ENCODE results near the gene BBS5.

Gene BBS5

GRCh38 chr2:169485650-169486138 is 6.4 kb downstream of the BBS5 start:
- Histone ChIP-seq H3K4me3 (ENCODE audit: control insufficient read depth in 1 of 7, extremely low read depth in 1 of 7, insufficient read depth in 4 of 7, low read depth in 2 of 7, low read length in 6 of 7) (no peak overlapping the region), H3K9me3 (ENCODE audit: control extremely low read depth in 1 of 5, control insufficient read depth in 4 of 5, insufficient read depth in 2 of 5, low read depth in 1 of 5, low read length in 4 of 5) (peaks cover 0 to 1% (median 0%) of the 10 kb centered on the region in 5 experiments), H3K27me3 (replicated peaks in 2 of 5; ENCODE audit: control insufficient read depth in 4 of 5, insufficient read depth in 5 of 5, low read length in 4 of 5) (no peaks in the 10 kb centered on the region), H3K27ac (ENCODE audit: insufficient read depth in 1 of 2, low read depth in 1 of 2, low read length in 2 of 2, poor library complexity in 1 of 2, severe bottlenecking in 2 of 2) (no peak overlapping the region), H3K4me1 (ENCODE audit: control extremely low read depth in 1 of 4, control insufficient read depth in 4 of 4, insufficient read depth in 4 of 4, low read length in 3 of 4) (no peaks in the 10 kb centered on the region), H3K36me3 (ENCODE audit: control insufficient read depth in 4 of 4, insufficient read depth in 4 of 4, low read length in 3 of 4) (peaks cover 0 to 24% (median 8%) of the 10 kb centered on the region in 4 experiments)
- CTCF ChIA-PET = no interaction called here
- POLR2A ChIA-PET = no interaction called here
- DNase-seq = no peak
- no CpG with 5 or more reads among the region's 1 CpG for WGBS (ENCODE audit: insufficient coverage)

DNA sequence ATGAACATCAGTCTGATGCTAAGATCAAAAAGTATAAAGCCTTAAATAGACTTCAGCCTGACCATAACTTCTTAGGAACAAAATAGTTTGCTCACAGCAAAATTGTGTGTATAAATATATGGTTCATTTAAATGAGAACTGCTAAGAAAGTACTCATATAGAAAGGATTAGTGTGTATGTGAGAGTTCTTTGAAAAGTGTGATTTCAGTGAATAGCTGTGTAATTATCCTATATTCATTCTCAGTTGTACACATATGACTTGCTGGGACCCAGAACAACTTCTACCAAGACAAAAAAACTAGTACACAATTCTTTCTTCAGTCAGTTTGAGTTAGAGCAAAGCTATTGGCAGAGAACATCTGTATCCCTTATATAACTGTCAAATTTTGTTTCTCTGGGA is 7.2 kb downstream of the BBS5 start:
- DNase-seq = no peak
- Histone ChIP-seq H3K4me1 (ENCODE audit: control extremely low read depth in 1 of 4, control insufficient read depth in 4 of 4, insufficient read depth in 4 of 4, low read length in 3 of 4) (no peaks in the 10 kb centered on the region), H3K27ac (ENCODE audit: insufficient read depth in 1 of 2, low read depth in 1 of 2, low read length in 2 of 2, poor library complexity in 1 of 2, severe bottlenecking in 2 of 2) (no peak overlapping the region), H3K4me3 (ENCODE audit: control insufficient read depth in 1 of 7, extremely low read depth in 1 of 7, insufficient read depth in 4 of 7, low read depth in 2 of 7, low read length in 6 of 7) (no peak overlapping the region), H3K36me3 (ENCODE audit: control insufficient read depth in 4 of 4, insufficient read depth in 4 of 4, low read length in 3 of 4) (peaks cover 0 to 26% (median 8%) of the 10 kb centered on the region in 4 experiments), H3K27me3 (replicated peaks in 2 of 5; ENCODE audit: control insufficient read depth in 4 of 5, insufficient read depth in 5 of 5, low read length in 4 of 5) (no peaks in the 10 kb centered on the region), H3K9me3 (ENCODE audit: control extremely low read depth in 1 of 5, control insufficient read depth in 4 of 5, insufficient read depth in 2 of 5, low read depth in 1 of 5, low read length in 4 of 5) (peaks cover 0 to 4% (median 0%) of the 10 kb centered on the region in 5 experiments)
- CTCF ChIA-PET = no interaction called here
- POLR2A ChIA-PET = no interaction called here

DNA sequence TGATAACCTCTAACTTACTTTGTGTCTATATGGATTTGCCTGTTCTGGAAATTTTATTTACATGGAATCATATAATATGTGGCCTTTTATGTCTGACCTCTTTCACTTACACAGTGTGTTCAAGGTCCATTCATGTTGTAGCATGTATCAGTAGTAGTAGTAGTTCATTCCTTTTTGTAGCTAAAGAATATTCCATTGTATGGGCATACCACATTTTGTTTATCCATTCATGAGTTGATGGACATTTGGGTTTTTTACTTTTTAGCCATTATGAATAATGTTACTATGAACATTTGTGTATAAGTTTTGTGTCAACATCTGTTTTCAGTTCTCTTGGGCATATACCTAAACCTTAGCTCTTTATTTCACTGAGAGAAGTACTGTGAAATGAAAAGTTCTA is 11.5 kb downstream of the BBS5 start:
- ChIA-PET CTCF (interaction anchor here (1.5 kb wide), 1 partner anchor 11 kb away, joined by 3 read pairs; no protein-coding TSS in a partner anchor), POLR2A (no interaction called here)
- peaks cover 0 to 10% (median under 1%) of the 10 kb centered on the region in 4 experiments for H3K36me3 ChIP-seq (ENCODE audit: control insufficient read depth in 4 of 4, insufficient read depth in 4 of 4, low read length in 3 of 4)

DNA sequence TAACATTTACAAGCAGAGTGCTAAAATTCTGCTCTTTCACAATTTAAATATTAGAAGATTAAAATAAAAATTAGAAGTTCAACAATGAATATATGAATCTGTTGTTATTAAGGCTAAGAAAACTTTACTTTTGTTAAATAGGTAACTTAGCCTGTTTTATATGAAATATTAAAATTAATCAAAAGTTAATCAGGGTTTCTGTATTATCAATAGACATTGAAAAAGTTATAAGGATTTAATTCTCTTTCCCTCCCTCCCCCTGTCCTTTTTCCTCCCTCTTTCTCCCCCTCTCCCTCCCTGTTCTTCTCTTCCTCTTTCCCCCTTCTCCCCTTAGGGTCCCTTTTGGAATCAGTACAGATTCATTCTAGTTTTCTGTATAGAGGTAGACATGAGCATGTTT is 12.1 kb downstream of the BBS5 start:
- no peaks in the 10 kb centered on the region for H3K27me3 ChIP-seq (replicated peaks in 2 of 5; ENCODE audit: control insufficient read depth in 4 of 5, insufficient read depth in 5 of 5, low read length in 4 of 5)
- POLR2A ChIA-PET = no interaction called here
- CTCF ChIA-PET = interaction anchor here (1.5 kb wide), 1 partner anchor 10 kb away, joined by 3 read pairs; no protein-coding TSS in a partner anchor
- no peaks in the 10 kb centered on the region for H3K4me1 ChIP-seq (ENCODE audit: control extremely low read depth in 1 of 4, control insufficient read depth in 4 of 4, insufficient read depth in 4 of 4, low read length in 3 of 4)
- no peak overlapping the region for H3K27ac ChIP-seq (ENCODE audit: insufficient read depth in 1 of 2, low read depth in 1 of 2, low read length in 2 of 2, poor library complexity in 1 of 2, severe bottlenecking in 2 of 2)
- H3K4me3 ChIP-seq (ENCODE audit: control insufficient read depth in 1 of 7, extremely low read depth in 1 of 7, insufficient read depth in 4 of 7, low read depth in 2 of 7, low read length in 6 of 7) = no peak overlapping the region
- H3K36me3 ChIP-seq (ENCODE audit: control insufficient read depth in 4 of 4, insufficient read depth in 4 of 4, low read length in 3 of 4) = peaks cover 0 to 8% (median under 1%) of the 10 kb centered on the region in 4 experiments
- peaks cover 0 to 4% (median 0%) of the 10 kb centered on the region in 5 experiments for H3K9me3 ChIP-seq (ENCODE audit: control extremely low read depth in 1 of 5, control insufficient read depth in 4 of 5, insufficient read depth in 2 of 5, low read depth in 1 of 5, low read length in 4 of 5)
- DNase-seq = no peak

More for the DNA sequence above, 11.5 kb downstream of the BBS5 start:
- DNase-seq = no peak
- Histone ChIP-seq H3K4me1 (ENCODE audit: control extremely low read depth in 1 of 4, control insufficient read depth in 4 of 4, insufficient read depth in 4 of 4, low read length in 3 of 4) (no peaks in the 10 kb centered on the region), H3K27ac (ENCODE audit: insufficient read depth in 1 of 2, low read depth in 1 of 2, low read length in 2 of 2, poor library complexity in 1 of 2, severe bottlenecking in 2 of 2) (no peak overlapping the region), H3K4me3 (ENCODE audit: control insufficient read depth in 1 of 7, extremely low read depth in 1 of 7, insufficient read depth in 4 of 7, low read depth in 2 of 7, low read length in 6 of 7) (no peak overlapping the region), H3K27me3 (replicated peaks in 2 of 5; ENCODE audit: control insufficient read depth in 4 of 5, insufficient read depth in 5 of 5, low read length in 4 of 5) (no peaks in the 10 kb centered on the region), H3K9me3 (ENCODE audit: control extremely low read depth in 1 of 5, control insufficient read depth in 4 of 5, insufficient read depth in 2 of 5, low read depth in 1 of 5, low read length in 4 of 5) (peaks cover 0 to 4% (median 0%) of the 10 kb centered on the region in 5 experiments)

DNA sequence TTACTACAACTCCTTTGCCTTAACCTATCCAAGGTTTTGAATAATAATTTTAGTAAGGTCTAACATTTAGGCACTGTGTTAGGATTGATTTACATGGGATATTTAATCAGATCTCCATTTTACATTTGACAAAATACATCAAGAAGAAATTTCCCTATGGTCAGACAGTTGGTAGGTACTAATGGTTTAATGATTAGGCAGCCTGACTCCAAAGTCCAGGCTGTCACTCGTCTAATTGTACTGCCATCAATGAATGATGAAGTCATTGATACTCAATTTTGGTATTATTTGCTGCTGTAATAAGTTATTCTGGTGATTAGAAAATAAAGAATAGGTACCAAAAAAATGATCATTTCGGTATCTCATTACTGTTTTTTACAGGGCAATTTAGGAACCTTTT is 14.1 kb downstream of the BBS5 start:
- Histone ChIP-seq H3K4me3 (ENCODE audit: control insufficient read depth in 1 of 7, extremely low read depth in 1 of 7, insufficient read depth in 4 of 7, low read depth in 2 of 7, low read length in 6 of 7) (no peak overlapping the region), H3K4me1 (ENCODE audit: control extremely low read depth in 1 of 4, control insufficient read depth in 4 of 4, insufficient read depth in 4 of 4, low read length in 3 of 4) (no peaks in the 10 kb centered on the region), H3K9me3 (ENCODE audit: control extremely low read depth in 1 of 5, control insufficient read depth in 4 of 5, insufficient read depth in 2 of 5, low read depth in 1 of 5, low read length in 4 of 5) (peaks cover 0 to 4% (median 0%) of the 10 kb centered on the region in 5 experiments), H3K27me3 (replicated peaks in 2 of 5; ENCODE audit: control insufficient read depth in 4 of 5, insufficient read depth in 5 of 5, low read length in 4 of 5) (no peaks in the 10 kb centered on the region), H3K36me3 (ENCODE audit: control insufficient read depth in 4 of 4, insufficient read depth in 4 of 4, low read length in 3 of 4) (peaks cover 0 to 7% (median under 1%) of the 10 kb centered on the region in 4 experiments), H3K27ac (ENCODE audit: insufficient read depth in 1 of 2, low read depth in 1 of 2, low read length in 2 of 2, poor library complexity in 1 of 2, severe bottlenecking in 2 of 2) (no peak overlapping the region)
- POLR2A ChIA-PET = no interaction called here
- CTCF ChIA-PET = interaction anchor here (1.2 kb wide), 1 partner anchor 35 kb away, joined by 3 read pairs; no protein-coding TSS in a partner anchor
- 100% methylated on average over 1 of the region's 2 CpGs for WGBS (ENCODE audit: insufficient coverage)
- DNase-seq = no peak

DNA sequence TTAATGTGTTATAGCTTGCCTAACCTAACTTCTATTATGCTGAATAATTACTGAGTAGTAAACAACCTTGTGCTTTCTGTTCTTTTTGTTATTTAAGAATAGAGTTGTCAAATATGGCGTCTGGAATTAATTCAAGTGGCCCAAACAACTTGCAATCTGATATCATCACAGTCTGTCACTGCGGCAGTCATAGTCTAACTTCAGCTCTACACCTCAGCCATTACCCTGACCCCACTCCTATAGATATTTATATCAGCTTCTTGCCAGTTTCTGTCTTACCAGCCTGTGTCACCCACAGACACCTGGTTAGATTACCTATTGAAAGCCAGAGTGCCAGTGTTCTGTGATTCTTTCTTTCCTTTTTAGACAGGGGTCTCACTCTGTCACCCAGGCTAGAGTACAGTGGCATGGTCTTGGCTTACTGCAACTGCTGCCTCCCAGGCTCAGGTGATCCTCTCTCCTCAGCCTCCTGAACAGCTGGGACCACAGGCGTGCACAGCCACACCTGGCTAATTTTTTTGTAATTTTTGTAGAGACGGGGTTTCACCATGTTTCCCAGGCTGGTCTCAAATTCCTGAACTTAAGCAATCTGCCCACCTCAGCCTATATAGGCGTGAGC is 16.1 kb downstream of the BBS5 start:
- Histone ChIP-seq H3K9me3 (ENCODE audit: control extremely low read depth in 1 of 5, control insufficient read depth in 4 of 5, insufficient read depth in 2 of 5, low read depth in 1 of 5, low read length in 4 of 5) (peaks cover 0 to 4% (median 0%) of the 10 kb centered on the region in 5 experiments), H3K27me3 (replicated peaks in 2 of 5; ENCODE audit: control insufficient read depth in 4 of 5, insufficient read depth in 5 of 5, low read length in 4 of 5) (no peaks in the 10 kb centered on the region), H3K27ac (ENCODE audit: insufficient read depth in 1 of 2, low read depth in 1 of 2, low read length in 2 of 2, poor library complexity in 1 of 2, severe bottlenecking in 2 of 2) (no peak overlapping the region), H3K4me3 (ENCODE audit: control insufficient read depth in 1 of 7, extremely low read depth in 1 of 7, insufficient read depth in 4 of 7, low read depth in 2 of 7, low read length in 6 of 7) (no peak overlapping the region), H3K36me3 (ENCODE audit: control insufficient read depth in 4 of 4, insufficient read depth in 4 of 4, low read length in 3 of 4) (peaks cover 0 to 15% (median 6%) of the 10 kb centered on the region in 4 experiments), H3K4me1 (ENCODE audit: control extremely low read depth in 1 of 4, control insufficient read depth in 4 of 4, insufficient read depth in 4 of 4, low read length in 3 of 4) (no peaks in the 10 kb centered on the region)
- no CpG with 5 or more reads among the region's 5 CpGs for WGBS (ENCODE audit: insufficient coverage)
- DNase-seq = no peak
- ChIA-PET CTCF (interaction anchor here (0.5 kb wide), 1 partner anchor 1321 kb away, joined by 3 read pairs; the partner anchor contains the start of gene GAD1), POLR2A (no interaction called here)

- Histone ChIP-seq H3K27me3 (replicated peaks in 2 of 5; ENCODE audit: control insufficient read depth in 4 of 5, insufficient read depth in 5 of 5, low read length in 4 of 5) (no peaks in the 10 kb centered on the region), H3K4me1 (ENCODE audit: control extremely low read depth in 1 of 4, control insufficient read depth in 4 of 4, insufficient read depth in 4 of 4, low read length in 3 of 4) (no peaks in the 10 kb centered on the region), H3K9me3 (ENCODE audit: control extremely low read depth in 1 of 5, control insufficient read depth in 4 of 5, insufficient read depth in 2 of 5, low read depth in 1 of 5, low read length in 4 of 5) (no peaks in the 10 kb centered on the region), H3K4me3 (ENCODE audit: control insufficient read depth in 1 of 7, extremely low read depth in 1 of 7, insufficient read depth in 4 of 7, low read depth in 2 of 7, low read length in 6 of 7) (no peak overlapping the region), H3K36me3 (ENCODE audit: control insufficient read depth in 4 of 4, insufficient read depth in 4 of 4, low read length in 3 of 4) (peaks cover 3 to 17% (median 5%) of the 10 kb centered on the region in 4 experiments), H3K27ac (ENCODE audit: insufficient read depth in 1 of 2, low read depth in 1 of 2, low read length in 2 of 2, poor library complexity in 1 of 2, severe bottlenecking in 2 of 2) (no peak overlapping the region)
- CTCF ChIA-PET = no interaction called here
- POLR2A ChIA-PET = no interaction called here
- no peak for DNase-seq
- WGBS (ENCODE audit: insufficient coverage) = 100% methylated on average over 14 of the region's 19 CpGs
Measured at GRCh38 chr2:169504651-169505050, 25.4 kb downstream of the BBS5 start.
